Kidney (tissue), 14 donors: ENCODE measurements around the gene AP1G2. TPM values are rescaled to one million over a fixed set of nuclear protein-coding genes. Genes with fewer than 3 reads are reported as not detected.

Source experiments
- DNase-seq, 5 donors: peaks; one replicate each; pipeline ENCODE4 v3.0.0-alpha.2; 2013 to 2020
- FAIRE-seq: peaks from 2 replicates; lab custom pipeline; 2012; peaks lifted over from hg19 to GRCh38; lab: Jason Lieb, UNC
- H3K27ac ChIP-seq, 2 donors: one replicate each; pipeline ENCODE4 v1.7.0; 2013; ENCODE audit warnings: low read depth in 2 of 2, low read length in 2 of 2, inconsistent platforms in 1 of 2
- H3K27me3 ChIP-seq: one replicate; pipeline ENCODE4 v1.7.1; 2013; ENCODE audit warnings: low read length, inconsistent platforms; ENCODE audit not compliant: control insufficient read depth, insufficient read depth
- H3K36me3 ChIP-seq, 3 donors: one replicate each; pipeline versions ENCODE4 v1.7.0 to v1.7.1; 2013; ENCODE audit warnings: low read length in 3 of 3, control low read depth in 1 of 3, inconsistent platforms in 1 of 3; ENCODE audit not compliant: insufficient read depth in 3 of 3, control insufficient read depth in 2 of 3
- H3K4me1 ChIP-seq, 3 donors: one replicate each; pipeline versions ENCODE4 v1.7.0 to v1.7.1; 2013; ENCODE audit warnings: low read length in 3 of 3, inconsistent platforms in 1 of 3, low read depth in 1 of 3; ENCODE audit not compliant: control insufficient read depth in 2 of 3, insufficient read depth in 2 of 3
- H3K4me3 ChIP-seq, 3 donors: one replicate each; pipeline versions ENCODE4 v1.7.0 to v1.8.1; 2013; ENCODE audit warnings: low read length in 3 of 3, control low read depth in 1 of 3, inconsistent platforms in 1 of 3
- H3K9ac ChIP-seq, 3 donors: one replicate each; pipeline versions ENCODE4 v1.7.0 to v1.7.1; 2013; ENCODE audit warnings: low read length in 3 of 3, control low read depth in 1 of 3, inconsistent platforms in 1 of 3
- H3K9me3 ChIP-seq, 3 donors: one replicate each; pipeline versions ENCODE4 v1.7.0 to v1.7.1; 2013; ENCODE audit warnings: low read length in 3 of 3, control low read depth in 1 of 3, inconsistent platforms in 1 of 3; ENCODE audit not compliant: control insufficient read depth in 2 of 3, insufficient read depth in 1 of 3
- CTCF ChIP-seq: IDR thresholded peaks from 3 replicates; pipeline ENCODE4 v1.5.1; 2012; ENCODE audit warnings: mild to moderate bottlenecking, moderate library complexity, borderline replicate concordance; ENCODE audit not compliant: insufficient read depth; ENCODE audit errors: extremely low read depth
- intact Hi-C: fragments of 100-400 bp; cut with DNase I; formaldehyde crosslinking; loops from one replicate; pipeline ENCODE4 v1.11.1; 2022
- polyA plus RNA-seq: library from polyadenylated mRNA; stranded (reverse); fragments of 350-450 nt; fragmentation: Illumina TruSeq; extraction: RNeasy Lipid Tissue Mini Kit (QIAGEN cat#74804); gene quantifications from one replicate; pipeline ENCODE4 v1.2.3, GENCODE V29; 2014; ENCODE audit warnings: low read depth, low replicate concordance; ENCODE audit not compliant: insufficient read depth
- total RNA-seq: library from RNA; stranded (reverse); fragmentation: NEBNext Ultra II Directional; extraction: Animal tissue kit (Norgen Biotek cat#: 25700); gene quantifications from one replicate; pipeline ENCODE4 v1.2.1, GENCODE V29; 2021
- donor health status: control.
- donor health status: control.
- donor health status: control.
- donor health status: control.
- donor health status: control.
- donor health status: DM: yes; HTN: yes; CAD: no.
- donor health status: Normal renal cell carcinoma (clear cell type).

Gene AP1G2
- total and polyA plus RNA-seq, 2 donors from 2014 or later: 56.7 to 123 TPM

GRCh38 chr14:23512156-23512555 lies 55.4 kb downstream of the AP1G2 start:
- DNase-seq (no peak), FAIRE-seq (no peak)
- TF ChIP-seq CTCF: no peak
- intact Hi-C loops: no loop called here
- no peak overlapping the region for H3K27ac ChIP-seq
- no peak overlapping the region for H3K9ac ChIP-seq
- H3K27me3 ChIP-seq: no peaks in the 10 kb centered on the region
- no peaks in the 10 kb centered on the region for H3K36me3 ChIP-seq
- H3K4me3 ChIP-seq: no peak overlapping the region
- H3K4me1 ChIP-seq: no peaks in the 10 kb centered on the region
- no peaks in the 10 kb centered on the region for H3K9me3 ChIP-seq

Other genes starting within 250 kb of the AP1G2 start
- gene PABPN1, start 246.3 kb downstream of the AP1G2 start, total RNA-seq: 145 TPM
- gene PABPN1, start 246.3 kb downstream of the AP1G2 start, polyA plus RNA-seq: 140 TPM
- gene SLC22A17, start 214.9 kb downstream of the AP1G2 start, total RNA-seq: 35.3 TPM
- gene SLC22A17, start 214.9 kb downstream of the AP1G2 start, polyA plus RNA-seq: 61.2 TPM
- 5.5 TPM for gene EFS, start 202.6 kb downstream of the AP1G2 start, total RNA-seq
- gene EFS, start 202.6 kb downstream of the AP1G2 start, polyA plus RNA-seq: 5.6 TPM
- not detected for gene IL25, start 195.0 kb downstream of the AP1G2 start, total RNA-seq
- not detected for gene IL25, start 195.0 kb downstream of the AP1G2 start, polyA plus RNA-seq
- 0.54 TPM for gene CMTM5, start 190.7 kb downstream of the AP1G2 start, total RNA-seq
- gene CMTM5, start 190.7 kb downstream of the AP1G2 start, polyA plus RNA-seq: 1.1 TPM
- 0.03 TPM for gene MYH6, start 159.5 kb downstream of the AP1G2 start, total RNA-seq
- 0.13 TPM for gene MYH6, start 159.5 kb downstream of the AP1G2 start, polyA plus RNA-seq
- 0.06 TPM for gene MYH7, start 132.1 kb downstream of the AP1G2 start, total RNA-seq
- gene MYH7, start 132.1 kb downstream of the AP1G2 start, polyA plus RNA-seq: 1.6 TPM
- 35.6 TPM for gene NGDN, start 98.1 kb downstream of the AP1G2 start, total RNA-seq
- gene NGDN, start 98.1 kb downstream of the AP1G2 start, polyA plus RNA-seq: 37.6 TPM
- 4.9 TPM for gene ZFHX2, start 16.0 kb downstream of the AP1G2 start, total RNA-seq
- 6.1 TPM for gene ZFHX2, start 16.0 kb downstream of the AP1G2 start, polyA plus RNA-seq
- 24.4 TPM for gene THTPA, start 11.5 kb downstream of the AP1G2 start, total RNA-seq
- 38.4 TPM for gene THTPA, start 11.5 kb downstream of the AP1G2 start, polyA plus RNA-seq
- 7.0 TPM for gene JPH4, start 11.0 kb upstream of the AP1G2 start, total RNA-seq
- gene JPH4, start 11.0 kb upstream of the AP1G2 start, polyA plus RNA-seq: 3.6 TPM
- gene DHRS2, start 68.6 kb upstream of the AP1G2 start, total RNA-seq: 0.31 TPM
- gene DHRS2, start 68.6 kb upstream of the AP1G2 start, polyA plus RNA-seq: 2.4 TPM